Measurements from ENCODE around the gene NPAS2.
A peak's percentile ranks its signal among the peaks of the same experiment; 100 is the strongest.

NPAS2 gene

GRCh38 chr2:100957996-100958653, 138.2 kb downstream of the NPAS2 start:
- peak overlapping the region; percentile 7 for H3K4me3 ChIP-seq (ENCODE audit: control insufficient read depth, low read depth, low read length)
- TF ChIP-seq, protein P1, sequence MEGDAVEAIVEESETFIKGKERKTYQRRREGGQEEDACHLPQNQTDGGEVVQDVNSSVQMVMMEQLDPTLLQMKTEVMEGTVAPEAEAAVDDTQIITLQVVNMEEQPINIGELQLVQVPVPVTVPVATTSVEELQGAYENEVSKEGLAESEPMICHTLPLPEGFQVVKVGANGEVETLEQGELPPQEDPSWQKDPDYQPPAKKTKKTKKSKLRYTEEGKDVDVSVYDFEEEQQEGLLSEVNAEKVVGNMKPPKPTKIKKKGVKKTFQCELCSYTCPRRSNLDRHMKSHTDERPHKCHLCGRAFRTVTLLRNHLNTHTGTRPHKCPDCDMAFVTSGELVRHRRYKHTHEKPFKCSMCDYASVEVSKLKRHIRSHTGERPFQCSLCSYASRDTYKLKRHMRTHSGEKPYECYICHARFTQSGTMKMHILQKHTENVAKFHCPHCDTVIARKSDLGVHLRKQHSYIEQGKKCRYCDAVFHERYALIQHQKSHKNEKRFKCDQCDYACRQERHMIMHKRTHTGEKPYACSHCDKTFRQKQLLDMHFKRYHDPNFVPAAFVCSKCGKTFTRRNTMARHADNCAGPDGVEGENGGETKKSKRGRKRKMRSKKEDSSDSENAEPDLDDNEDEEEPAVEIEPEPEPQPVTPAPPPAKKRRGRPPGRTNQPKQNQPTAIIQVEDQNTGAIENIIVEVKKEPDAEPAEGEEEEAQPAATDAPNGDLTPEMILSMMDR (conservative IDR thresholded peaks at IDR 0.05; ENCODE audit: control insufficient read depth, insufficient read depth, low read depth, low read length), result peak; percentile 11
- DNase-seq (ENCODE audit: low read depth), result peak; percentile 96

DNA sequence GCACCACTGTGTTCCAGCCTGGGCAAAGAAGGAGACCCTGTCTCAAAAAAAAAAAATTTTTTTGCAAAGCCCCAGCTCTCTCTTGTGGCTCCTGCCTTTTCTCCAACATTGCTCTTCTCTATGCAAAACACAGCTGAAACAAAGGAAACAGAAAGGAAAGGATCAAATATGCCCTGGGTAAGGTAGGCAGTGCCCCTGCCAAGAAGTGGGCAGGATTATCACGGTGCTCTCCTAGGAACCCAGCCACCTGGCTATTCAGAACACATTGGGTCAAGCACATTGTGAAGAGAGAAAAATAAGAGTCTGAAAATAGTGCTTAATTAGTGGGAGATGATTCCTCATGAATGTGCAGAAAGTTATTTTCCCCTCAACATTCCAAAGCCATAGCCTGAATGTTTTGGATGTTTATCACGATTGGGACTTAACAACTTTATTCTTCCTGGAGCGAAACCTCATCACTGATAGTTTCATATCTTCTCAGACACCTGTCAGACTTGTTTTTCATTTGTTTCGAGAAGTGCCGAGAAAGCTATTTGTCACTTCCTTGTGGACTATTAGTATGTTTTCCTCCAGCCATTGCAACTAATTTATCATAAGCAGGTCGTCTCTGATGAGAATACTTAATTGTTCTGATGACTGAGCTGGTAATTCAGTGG, 139.4 kb downstream of the NPAS2 start:
- TF ChIP-seq, protein P1 (conservative IDR thresholded peaks at IDR 0.05; ENCODE audit: control insufficient read depth, insufficient read depth, low read depth, low read length), result no peak
- DNase-seq (ENCODE audit: low read depth), result peak; percentile 28

GRCh38 chr2:100960688-100961087, 140.7 kb downstream of the NPAS2 start:
- H3K4me3 ChIP-seq (ENCODE audit: control insufficient read depth, low read depth, low read length), result no peak overlapping the region
- DNase-seq (ENCODE audit: low read depth), result peak; percentile 13
- TF ChIP-seq, protein P1 (conservative IDR thresholded peaks at IDR 0.05; ENCODE audit: control insufficient read depth, insufficient read depth, low read depth, low read length), result no peak

More for the DNA sequence above, 139.4 kb downstream of the NPAS2 start:
- no peak overlapping the region for H3K4me3 ChIP-seq (ENCODE audit: control insufficient read depth, low read depth, low read length)

DNA sequence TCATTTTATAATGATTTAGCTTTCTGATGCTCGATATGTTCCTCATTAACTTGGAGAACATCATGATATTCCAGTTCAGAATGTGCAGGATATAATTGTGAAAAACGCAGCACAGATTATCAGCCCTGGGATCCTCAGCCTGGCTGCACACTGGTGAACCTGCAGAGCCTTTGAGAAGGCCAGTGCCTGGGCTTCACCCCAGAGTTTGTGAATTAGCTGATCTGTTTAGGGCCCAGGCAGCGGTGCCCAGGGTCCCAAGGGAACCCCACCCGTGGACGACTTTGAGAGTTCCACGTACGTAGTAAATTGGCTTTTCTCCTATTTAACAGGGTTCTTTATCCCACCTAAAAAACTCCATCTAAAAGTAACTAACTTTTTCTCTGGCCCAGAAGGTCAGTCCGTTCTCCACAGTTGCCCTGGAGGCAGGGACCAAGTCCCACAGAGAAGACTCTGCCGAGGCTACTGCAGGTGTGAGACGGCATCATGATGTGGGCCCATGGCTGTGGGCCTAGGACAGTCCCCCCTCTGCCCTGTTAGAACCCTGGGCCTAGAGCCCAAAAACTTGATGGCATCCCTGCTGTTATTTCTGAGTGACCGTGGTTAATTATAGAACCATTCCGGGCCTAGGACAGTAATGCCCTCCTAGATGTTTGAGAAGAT, 142.6 kb downstream of the NPAS2 start:
- TF ChIP-seq, protein P1 (conservative IDR thresholded peaks at IDR 0.05; ENCODE audit: control insufficient read depth, insufficient read depth, low read depth, low read length), result no peak
- no peak for DNase-seq (ENCODE audit: low read depth)
- H3K4me3 ChIP-seq (ENCODE audit: control insufficient read depth, low read depth, low read length), result no peak overlapping the region

DNA sequence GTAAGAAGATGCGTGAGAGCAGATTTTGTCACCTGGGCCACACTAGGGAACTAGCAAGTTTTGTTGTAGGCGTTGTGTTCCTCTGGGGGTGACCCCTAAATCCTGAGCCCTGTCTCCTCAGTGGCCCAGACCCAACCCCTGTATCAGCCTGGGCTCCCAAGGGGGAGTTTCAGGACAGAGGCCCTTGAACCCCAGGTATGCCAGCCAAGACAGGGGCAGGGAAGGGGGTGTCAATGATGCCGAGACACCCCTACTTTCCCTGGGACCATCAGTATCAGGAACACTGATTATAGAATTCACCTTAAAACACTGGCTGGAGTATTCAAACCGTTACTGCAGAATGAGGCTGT, 143.1 kb downstream of the NPAS2 start:
- no peak overlapping the region for H3K4me3 ChIP-seq (ENCODE audit: control insufficient read depth, low read depth, low read length)
- DNase-seq (ENCODE audit: low read depth), result no peak
- TF ChIP-seq, protein P1 (conservative IDR thresholded peaks at IDR 0.05; ENCODE audit: control insufficient read depth, insufficient read depth, low read depth, low read length), result no peak

DNA sequence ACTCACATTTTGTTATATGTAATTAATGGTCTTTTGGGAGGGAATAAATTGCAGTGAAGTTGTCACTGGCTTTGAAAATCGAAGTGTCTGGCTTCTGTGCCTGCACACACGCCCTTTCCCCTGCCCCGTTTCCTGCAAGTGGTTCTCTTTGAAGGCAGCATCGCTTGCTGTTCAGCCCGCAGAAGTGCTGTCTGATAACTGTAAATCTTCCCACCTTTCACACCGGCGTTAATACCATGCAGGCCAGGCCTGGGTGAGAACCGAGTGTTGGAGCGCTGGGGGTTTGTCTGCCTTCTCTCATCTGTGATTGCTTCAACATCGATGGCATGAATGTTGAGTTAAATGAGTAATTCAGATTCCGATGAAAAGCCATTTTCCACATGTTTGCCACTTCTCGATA, 144.3 kb downstream of the NPAS2 start:
- no peak for DNase-seq (ENCODE audit: low read depth)
- TF ChIP-seq, protein P1 (conservative IDR thresholded peaks at IDR 0.05; ENCODE audit: control insufficient read depth, insufficient read depth, low read depth, low read length), result no peak
- H3K4me3 ChIP-seq (ENCODE audit: control insufficient read depth, low read depth, low read length), result no peak overlapping the region
